NCI-H1105 (cell line): ENCODE data around the gene DUSP5.
A peak's percentile ranks its signal among the peaks of the same experiment; 100 is the strongest.
"Not testable (repeated sequence)": the region's sequence is repeated elsewhere in the genome, so short reads cannot be mapped to it uniquely, and the experiment has no call there.

Source experiments
- DNase-seq: peaks from one replicate; lab custom pipeline; 2025; lab: John Stamatoyannopoulos, UW

The DUSP5 gene

DNA sequence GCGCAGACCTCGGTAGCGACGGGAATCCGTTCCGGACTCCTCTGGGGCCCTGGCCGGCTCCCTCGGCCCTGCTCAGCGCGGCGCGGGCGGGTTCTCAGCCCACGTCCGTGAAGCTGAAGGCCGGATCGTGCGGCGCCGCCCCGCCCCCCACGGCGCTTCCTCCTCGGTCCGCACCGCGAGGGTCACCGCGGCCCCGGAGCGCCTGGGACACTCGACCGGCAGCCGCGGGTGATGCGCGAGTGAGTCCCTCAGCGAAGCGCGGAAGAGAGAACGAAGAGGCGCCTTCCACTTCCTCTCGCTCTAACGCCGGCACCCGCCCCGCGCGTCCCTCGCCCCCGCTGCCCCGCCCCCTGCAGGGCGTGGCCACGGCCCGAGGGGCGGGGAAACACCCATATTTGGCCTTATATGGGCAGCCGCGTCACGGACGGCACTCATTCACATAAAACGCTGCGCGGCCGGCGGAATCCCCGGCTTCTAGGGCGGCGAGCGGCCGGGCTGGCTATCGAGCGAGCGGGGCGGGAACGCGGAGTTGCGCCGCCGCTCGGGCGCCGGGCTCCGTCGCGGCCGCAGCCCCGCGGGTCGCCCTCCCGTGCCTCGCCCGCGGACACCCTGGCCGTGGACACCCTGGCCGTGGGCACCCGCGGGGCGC, at the start of gene DUSP5:
DUSP5 (plus strand) TSS at position 470 of the 649 bp plus-strand sequence. CDS start 215 bp downstream, outside the sequence.
- peak; percentile 72 for DNase-seq

DNA sequence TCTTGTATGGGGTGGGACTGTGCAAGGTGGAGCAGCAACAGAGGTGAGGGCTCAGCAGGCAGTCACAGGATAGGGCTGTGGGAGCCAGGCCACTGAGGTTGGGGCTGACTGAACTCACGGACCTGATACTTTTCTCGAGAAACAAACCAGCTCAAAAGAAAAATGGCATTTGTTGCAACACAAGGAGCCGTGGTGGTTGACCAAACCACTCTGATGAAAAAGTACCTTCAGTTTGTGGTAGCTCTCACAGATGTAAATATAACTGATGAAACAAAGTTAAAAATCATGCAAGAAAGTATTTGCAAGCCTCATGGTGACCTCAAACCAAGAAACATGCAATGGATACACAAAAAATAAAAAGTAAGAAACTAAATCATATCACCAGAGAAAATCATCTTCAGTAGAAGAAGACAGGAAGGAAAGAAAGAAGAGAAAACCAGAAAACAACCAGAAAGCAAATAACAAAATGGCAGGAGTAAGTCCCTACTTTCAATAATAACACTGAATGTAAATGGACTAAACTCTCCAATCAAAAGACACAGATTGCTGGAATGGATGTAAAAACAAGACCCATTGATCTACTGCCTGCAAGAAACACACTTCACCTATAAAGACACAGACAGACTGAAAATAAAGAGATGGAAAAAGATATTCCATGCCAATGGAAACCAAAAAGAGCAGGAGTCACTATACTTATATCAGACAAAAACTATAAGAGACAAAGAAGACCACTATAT, 48.9 kb upstream of the DUSP5 start:
- DNase-seq, result no peak

DNA sequence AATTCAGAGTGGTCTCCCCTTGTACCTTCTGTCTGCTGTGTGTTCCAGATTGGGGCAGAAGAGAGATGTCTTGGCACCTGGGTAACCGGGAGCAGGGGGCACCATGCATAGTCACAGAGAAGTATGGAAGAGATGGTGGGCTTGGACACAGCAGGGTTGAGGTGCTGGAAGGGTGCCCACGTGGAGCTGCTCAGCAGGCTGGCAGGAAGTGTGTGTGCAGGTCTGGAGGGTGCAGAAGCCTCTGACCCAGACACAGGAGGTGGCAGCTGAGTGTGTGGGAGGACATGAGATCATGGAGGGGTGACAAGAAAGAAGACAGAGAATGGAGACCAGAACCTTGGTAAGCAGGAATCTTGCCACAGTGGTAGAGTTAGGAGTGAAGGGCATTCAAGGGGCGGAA, 42.3 kb upstream of the DUSP5 start:
- DNase-seq, result no peak

DNA sequence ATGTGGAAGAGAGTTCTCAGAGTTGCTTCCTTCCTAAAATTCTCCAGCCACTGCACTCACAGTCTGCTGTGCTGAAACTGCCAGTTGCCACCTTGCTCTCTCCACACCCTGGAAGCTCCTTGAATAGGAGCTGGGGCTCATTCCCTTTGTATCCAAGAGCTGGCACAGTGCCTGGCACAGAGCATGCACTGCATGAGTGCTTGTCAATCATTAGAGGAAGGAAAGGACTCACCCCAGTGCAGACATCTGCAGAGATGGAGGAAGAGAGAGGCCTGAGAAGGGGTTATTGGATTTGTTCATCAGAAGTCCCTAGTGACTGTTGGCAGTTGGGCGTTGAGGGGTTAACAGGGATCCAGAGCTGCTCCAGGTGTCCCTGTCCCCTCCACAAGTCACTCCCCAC, 41.7 kb upstream of the DUSP5 start:
- peak; percentile 59 for DNase-seq

GRCh38 chr10:110456523-110457091, 41.1 kb upstream of the DUSP5 start:
- DNase-seq, result peak; percentile 59

GRCh38 chr10:110457851-110458250, 39.9 kb upstream of the DUSP5 start:
- DNase-seq, result no peak

GRCh38 chr10:110458266-110458920, 39.3 kb upstream of the DUSP5 start:
- DNase-seq, result no peak

GRCh38 chr10:110459600-110459999, 38.1 kb upstream of the DUSP5 start:
- DNase-seq, result no peak

DNA sequence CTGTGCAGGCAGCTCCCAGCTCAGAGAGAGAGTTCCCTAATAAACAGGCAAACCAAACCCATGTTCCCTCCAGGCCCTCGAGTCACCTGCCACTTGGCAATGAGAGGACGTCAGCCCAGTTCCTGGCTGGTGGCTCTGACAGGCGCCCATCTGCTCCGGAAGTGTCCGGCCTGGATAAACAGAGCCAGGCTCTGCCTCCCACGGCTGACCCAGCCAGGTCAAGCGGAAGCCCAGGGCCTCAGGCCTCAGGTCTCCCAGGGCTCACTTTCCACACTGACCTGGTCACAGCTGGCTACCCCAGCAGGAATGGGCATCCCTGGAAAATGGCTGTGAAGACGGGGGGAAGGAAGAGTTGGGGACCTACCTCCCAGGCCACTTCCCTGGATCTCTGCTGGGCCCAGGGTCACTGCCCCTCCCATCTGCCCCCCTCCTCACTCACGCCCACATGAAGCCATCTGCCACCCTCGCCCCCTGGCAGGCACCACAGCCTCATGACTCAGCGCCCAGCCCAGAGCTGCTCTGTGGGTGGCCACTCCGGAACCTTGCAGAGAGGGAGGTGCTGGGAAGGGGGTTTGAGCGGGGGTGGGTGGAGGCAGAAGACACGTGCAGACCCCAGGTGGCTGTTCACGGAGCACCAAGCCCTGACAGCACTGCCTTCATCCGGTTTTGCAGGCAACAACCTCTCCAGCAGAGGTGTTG, 37.4 kb upstream of the DUSP5 start:
- no peak for DNase-seq

DNA sequence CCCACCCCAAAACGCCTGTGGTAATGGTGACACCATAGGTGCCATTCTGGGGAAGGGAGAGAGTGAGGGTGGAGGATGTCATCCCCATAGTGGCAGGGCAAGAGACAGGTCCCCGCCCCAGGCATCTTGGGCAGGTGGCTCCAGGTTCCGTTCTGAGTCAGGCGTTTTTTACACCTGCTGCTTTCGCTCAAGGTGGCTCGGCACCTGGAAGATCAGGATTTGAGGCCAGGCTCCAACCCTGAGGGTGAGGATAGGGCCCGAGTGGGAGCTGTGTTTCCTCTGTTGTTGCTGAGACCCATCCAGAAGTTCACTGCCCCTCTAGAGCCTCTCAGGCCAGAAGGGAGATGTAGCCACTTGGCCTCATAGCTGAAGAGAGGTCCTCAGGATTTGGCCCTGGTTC, 36.6 kb upstream of the DUSP5 start:
- DNase-seq, result no peak

GRCh38 chr10:110461530-110461929, 36.2 kb upstream of the DUSP5 start:
- no peak for DNase-seq

- DNase-seq, result no peak
Observed at GRCh38 chr10:110462166-110463095, 35.3 kb upstream of the DUSP5 start.

DNA sequence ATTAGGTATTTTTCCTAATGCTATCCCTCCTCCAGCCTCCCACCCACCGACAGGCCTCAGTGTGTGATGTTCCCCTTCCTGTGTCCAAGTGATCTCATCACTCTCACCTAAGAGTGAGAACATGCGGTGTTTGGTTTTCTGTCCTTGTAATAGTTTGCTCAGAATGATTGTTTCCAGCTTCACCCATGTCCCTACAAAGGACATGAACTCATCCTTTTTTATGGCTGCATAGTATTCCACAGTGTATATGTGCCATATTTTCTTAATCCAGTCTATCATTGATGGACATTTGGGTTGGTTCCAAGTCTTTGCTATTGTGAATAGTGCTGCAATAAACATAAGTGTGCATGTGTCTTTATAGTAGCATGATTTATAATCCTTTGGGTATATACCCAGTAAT, 29.4 kb upstream of the DUSP5 start:
- not testable (repeated sequence) for DNase-seq

- not testable (repeated sequence) for DNase-seq
Observed at GRCh38 chr10:110470541-110470940, 27.2 kb upstream of the DUSP5 start.

GRCh38 chr10:110471566-110472139, 26.1 kb upstream of the DUSP5 start:
- no peak for DNase-seq

DNA sequence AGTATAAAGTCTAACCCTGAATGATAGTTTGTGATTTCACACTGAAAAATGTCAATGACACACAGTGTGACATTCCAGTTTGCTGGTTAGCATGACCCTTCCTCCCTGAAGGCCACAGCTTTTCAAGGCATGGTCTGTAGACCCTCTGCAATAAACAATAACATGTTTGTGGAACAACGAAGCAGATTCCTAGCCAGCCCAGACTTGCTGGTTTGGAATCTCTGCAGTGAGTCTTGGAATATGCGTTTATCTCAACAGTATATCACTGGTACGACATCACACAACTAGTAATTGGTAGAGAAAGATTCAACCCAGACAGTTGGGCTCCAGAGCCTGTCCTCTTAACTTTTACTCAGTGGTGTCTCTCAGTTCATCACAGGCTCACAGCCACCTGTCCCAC, 23.7 kb upstream of the DUSP5 start:
- no peak for DNase-seq

DNA sequence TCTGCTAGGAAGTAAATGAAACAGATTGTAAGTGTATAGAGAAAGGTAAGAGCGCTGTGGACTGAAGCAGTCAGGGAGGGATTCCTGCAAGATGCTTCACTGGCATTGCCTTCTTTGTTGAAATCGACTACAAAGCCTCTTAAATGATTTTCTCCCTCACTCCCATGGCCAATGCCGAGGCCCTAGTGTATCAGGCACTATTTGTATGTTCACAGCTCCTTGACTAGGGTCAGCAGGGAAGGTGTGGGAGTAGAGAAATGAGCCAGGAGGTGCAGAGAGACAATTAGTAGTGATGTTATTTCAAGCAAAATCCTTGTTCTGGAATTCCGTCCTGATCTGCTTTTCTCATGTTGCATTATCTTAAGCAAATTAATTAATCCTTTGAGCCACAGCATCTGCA, 22.9 kb upstream of the DUSP5 start:
- no peak for DNase-seq

DNA sequence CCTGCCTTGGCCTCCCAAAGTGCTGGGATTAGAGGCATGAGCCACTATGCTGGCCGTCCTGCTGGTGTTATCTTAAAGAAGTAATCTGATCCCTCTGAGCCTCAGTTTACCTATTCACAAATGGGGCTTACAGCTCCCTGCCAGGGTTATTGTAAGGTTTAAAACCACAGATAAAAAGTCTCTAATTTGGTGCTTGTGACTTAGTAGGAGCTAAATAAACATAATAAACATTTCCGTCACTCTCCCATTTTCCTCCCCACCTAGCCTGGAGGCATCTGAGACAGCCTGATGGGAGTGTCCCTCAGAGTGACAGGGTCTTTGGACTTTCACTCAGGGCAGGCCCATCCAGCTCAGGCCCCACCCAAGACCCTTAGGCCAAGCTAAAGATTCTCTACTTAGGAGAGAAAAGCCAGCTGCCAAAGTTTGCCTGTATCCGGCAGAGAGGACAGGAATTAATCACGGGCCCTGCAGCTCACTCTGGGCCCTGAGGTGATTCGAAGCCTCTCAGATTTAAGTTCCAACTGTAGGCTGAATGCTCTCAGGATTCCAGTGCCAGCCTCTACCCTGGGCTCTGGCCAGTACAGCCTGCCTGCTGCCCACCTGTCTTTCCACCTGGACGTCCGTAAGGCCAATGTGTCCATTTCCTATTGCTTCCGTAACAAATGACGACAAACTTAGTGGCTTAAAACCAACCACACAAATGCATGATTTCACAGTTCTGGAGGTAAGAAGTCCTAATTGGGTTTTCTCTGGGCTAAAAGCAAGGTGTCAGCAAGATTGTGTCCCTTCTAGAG, 21.8 kb upstream of the DUSP5 start:
- DNase-seq, result no peak

- DNase-seq, result no peak
Observed at GRCh38 chr10:110479710-110480109, 18.0 kb upstream of the DUSP5 start.

- DNase-seq, result no peak
Observed at GRCh38 chr10:110480387-110480786, 17.3 kb upstream of the DUSP5 start.
